B cell (primary cell): ENCODE measurements around the gene CTIF. TPM values are rescaled to one million over a fixed set of nuclear protein-coding genes. Genes with fewer than 3 reads are reported as not detected.
A peak's percentile ranks its signal among the peaks of the same experiment; 100 is the strongest.

Experiments used
- ATAC-seq: fragments of 200-7000 bp; cut with Tn5 transposase; one replicate; pipeline ENCODE4 v1.10.0; 2021; ENCODE audit warnings: low read depth, mild to moderate bottlenecking, moderate number of reproducible peaks, moderate library complexity
- CTCF ChIA-PET: fragments of 350-600 bp; sonication (Branson Sonifier 250); formaldehyde crosslinking; loops from one replicate; lab custom pipeline; 2021; ENCODE audit warnings: antibody characterized with exemption, inconsistent platforms; lab: Charles Lee
- POLR2A ChIA-PET: fragments of 350-600 bp; sonication (Branson Sonifier 250); formaldehyde crosslinking; loops from one replicate; lab custom pipeline; 2021; ENCODE audit warnings: antibody characterized with exemption; lab: Charles Lee
- DNase-seq: peaks from one replicate; pipeline ENCODE4 v3.0.0; 2013
- H2AFZ ChIP-seq: 2 replicates; pipeline ENCODE4 v1.6.1; 2012; ENCODE audit warnings: mild to moderate bottlenecking, low read depth, low read length; ENCODE audit not compliant: insufficient read depth, poor library complexity, severe bottlenecking
- H3K27ac ChIP-seq, 2 donors: 1 replicate in 1 of 2; 2 replicates in 1 of 2; pipeline ENCODE4 v1.5.1; 2012 to 2013; ENCODE audit warnings: low read length in 2 of 2, mild to moderate bottlenecking in 2 of 2, moderate library complexity in 1 of 2
- H3K27me3 ChIP-seq, 4 experiments: fragments of 200-600 bp in 1 of 4; sonication (generic) in 1 of 4; replicated peaks in 1 of 4; 1 replicate in 2 of 4; 2 replicates in 2 of 4; pipeline versions ENCODE4 v1.6.1 to v1.7.0; 2013 to 2016; ENCODE audit warnings: low read length in 3 of 4, mild to moderate bottlenecking in 2 of 4, mixed read lengths in 1 of 4, moderate library complexity in 1 of 4; ENCODE audit not compliant: insufficient read depth in 4 of 4, control insufficient read depth in 3 of 4; ENCODE audit errors: control extremely low read depth in 1 of 4
- H3K36me3 ChIP-seq, 2 experiments: replicated peaks in 1 of 2; 1 replicate in 1 of 2; 2 replicates in 1 of 2; pipeline versions ENCODE4 v1.6.1 to v1.7.1; 2013; ENCODE audit warnings: low read length in 1 of 2; ENCODE audit not compliant: insufficient read depth in 2 of 2, control insufficient read depth in 1 of 2; ENCODE audit errors: control extremely low read depth in 1 of 2, extremely low read depth in 1 of 2
- H3K4me1 ChIP-seq, 2 donors: fragments of 200-600 bp in 1 of 2; sonication (generic) in 1 of 2; 1 replicate in 1 of 2; 2 replicates in 1 of 2; pipeline versions ENCODE4 v1.5.1 to v1.6.1; 2013 to 2017; ENCODE audit warnings: low read length in 2 of 2; ENCODE audit not compliant: control insufficient read depth in 2 of 2, insufficient read depth in 2 of 2
- H3K4me2 ChIP-seq: replicated peaks from 2 replicates; pipeline ENCODE3; 2012; ENCODE audit warnings: mild to moderate bottlenecking, low read depth, low read length; ENCODE audit not compliant: poor library complexity, severe bottlenecking
- H3K4me3 ChIP-seq, 5 experiments: fragments of 200-600 bp in 1 of 5; sonication (generic) in 1 of 5; 1 replicate in 3 of 5; 2 replicates in 2 of 5; pipeline versions ENCODE4 v1.5.1 to v1.7.0; 2011 to 2016; ENCODE audit warnings: low read length in 4 of 5, mild to moderate bottlenecking in 4 of 5, low read depth in 2 of 5, control low read depth in 1 of 5, moderate library complexity in 1 of 5; ENCODE audit not compliant: insufficient read depth in 1 of 5; ENCODE audit errors: control extremely low read depth in 1 of 5, extremely low read depth in 1 of 5
- H3K79me2 ChIP-seq: fragments of 200-600 bp; sonication (generic); one replicate; pipeline ENCODE4 v1.6.0; 2016; ENCODE audit warnings: low read length; ENCODE audit not compliant: control insufficient read depth, insufficient read depth
- H3K9ac ChIP-seq: fragments of 200-600 bp; sonication (generic); 2 replicates; pipeline ENCODE4 v1.6.1; 2017; ENCODE audit warnings: mild to moderate bottlenecking, low read length, moderate library complexity
- H3K9me3 ChIP-seq, 3 donors: one replicate each; pipeline versions ENCODE4 v1.6.1 to v1.7.1; 2013; ENCODE audit warnings: low read length in 2 of 3; ENCODE audit not compliant: control insufficient read depth in 2 of 3, insufficient read depth in 1 of 3; ENCODE audit errors: control extremely low read depth in 1 of 3
- H4K20me1 ChIP-seq: 2 replicates; pipeline ENCODE4 v1.6.0; 2012; ENCODE audit warnings: mild to moderate bottlenecking, low read length; ENCODE audit not compliant: insufficient read depth, control insufficient read depth, poor library complexity, severe bottlenecking
- H3K27ac Mint-ChIP-seq: one replicate; pipeline ENCODE4 v1.8.0; 2021; ENCODE audit warnings: mixed read lengths
- H3K27me3 Mint-ChIP-seq: one replicate; pipeline ENCODE4 v1.8.0; 2021; ENCODE audit warnings: mixed read lengths
- H3K4me1 Mint-ChIP-seq: one replicate; pipeline ENCODE4 v1.8.0; 2021; ENCODE audit warnings: mixed read lengths
- H3K4me3 Mint-ChIP-seq: one replicate; pipeline ENCODE4 v1.8.0; 2021; ENCODE audit warnings: mixed read lengths
- H3K9me3 Mint-ChIP-seq: one replicate; pipeline ENCODE4 v1.8.0; 2022; ENCODE audit warnings: mixed read lengths; ENCODE audit not compliant: insufficient read depth
- CTCF ChIP-seq: fragments of 200-600 bp; IDR thresholded peaks from one replicate; pipeline ENCODE4 v1.8.0; 2022; ENCODE audit warnings: antibody characterized with exemption, mild to moderate bottlenecking
- EZH2 ChIP-seq: IDR thresholded peaks from 2 replicates; pipeline ENCODE4 v1.6.1; 2012; ENCODE audit warnings: borderline replicate concordance, low read depth, mild to moderate bottlenecking, moderate library complexity, low read length; ENCODE audit not compliant: insufficient read depth, poor library complexity, severe bottlenecking
- WGBS: methylation state at CpG from one replicate; pipeline ENCODE4 v1.1.5; 2013; ENCODE audit warnings: missing lambda C conversion rate; ENCODE audit not compliant: insufficient coverage; 5-methylcytosine and 5-hydroxymethylcytosine counted together
- intact Hi-C: fragments of 100-400 bp; cut with micrococcal nuclease; formaldehyde crosslinking; loops from one replicate; pipeline ENCODE4 v1.10.0; 2022
- polyA plus RNA-seq: library from polyadenylated mRNA; depleted of rRNA; stranded (reverse); fragments of >200 nt; gene quantifications from 2 replicates; pipeline ENCODE4 v1.2.3, GENCODE V29; 2012
- total RNA-seq, 2 donors: library from RNA; stranded (reverse); fragments of 120-200 nt in 1 of 2; gene quantifications; 1 replicate in 1 of 2; 2 replicates in 1 of 2; pipeline versions ENCODE4 v1.2.3 to v1.2.4, GENCODE V29; 2013 to 2022

The CTIF gene
- total and polyA plus RNA-seq, 2 donors (not counting 1 experiment from before 2014, with no cell fraction given): 3.6 to 16.2 TPM

DNA sequence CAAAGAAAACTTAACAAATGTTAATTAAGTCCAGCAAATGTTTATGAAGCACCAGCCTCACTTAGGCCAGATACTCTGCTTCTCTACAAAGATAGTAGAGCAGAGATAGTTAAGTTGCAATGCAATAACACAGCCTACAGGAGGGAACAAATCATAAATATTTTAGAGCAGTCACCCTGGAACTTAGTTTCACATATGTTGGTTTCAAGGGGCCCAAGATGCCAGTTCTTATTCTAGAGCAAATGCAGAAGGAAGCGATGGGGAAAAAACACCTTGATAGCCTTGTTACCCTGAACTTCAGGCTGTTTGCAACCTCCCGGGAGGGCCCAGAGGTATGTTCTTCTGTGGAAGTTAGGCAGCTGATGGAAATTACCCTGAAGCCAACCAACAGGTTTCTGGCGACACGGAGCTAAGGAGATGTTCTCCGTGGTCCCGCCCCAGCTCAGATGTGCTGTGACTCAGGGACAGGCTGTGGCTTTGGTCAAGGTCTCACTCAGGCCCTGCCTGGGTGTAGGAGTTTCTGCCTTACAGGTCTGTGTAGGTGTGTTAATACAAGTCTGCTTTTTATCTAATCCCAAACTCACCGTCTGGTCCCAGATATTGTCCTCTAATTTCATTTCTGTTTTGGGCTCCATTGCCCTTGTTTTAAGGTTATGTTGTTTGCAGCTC lies 3.8 kb downstream of the CTIF start:
- ATAC-seq (no peak), DNase-seq (no peak)
- Histone ChIP-seq H3K9me3 (peaks cover 0 to 6% (median 0%) of the 10 kb centered on the region in 3 donors), H3K79me2 (no peaks in the 10 kb centered on the region), H3K4me3 (no peak overlapping the region), H2AFZ (no peak overlapping the region), H3K4me2 (no peak overlapping the region), H3K36me3 (no peaks in the 10 kb centered on the region), H3K9ac (no peak overlapping the region), H4K20me1 (no peaks in the 10 kb centered on the region), H3K4me1 (peaks cover 6 to 9% of the 10 kb centered on the region in 2 donors), H3K27ac (no peak overlapping the region), H3K27me3 (peaks cover 0 to 11% (median 5%) of the 10 kb centered on the region in 4 experiments)
- Mint-ChIP-seq H3K27ac (no peak overlapping the region), H3K9me3 (no peaks in the 10 kb centered on the region), H3K4me3 (peak overlapping the region; percentile 81), H3K4me1 (peaks cover 8% of the 10 kb centered on the region), H3K27me3 (peaks cover 18% of the 10 kb centered on the region)
- TF ChIP-seq EZH2 (no peak), CTCF (no peak)
- intact Hi-C loops: no loop called here
- POLR2A ChIA-PET: no interaction called here
- WGBS: 96% methylated on average over 7 of the region's 7 CpGs
- CTCF ChIA-PET: no interaction called here

GRCh38 chr18:48543228-48543627 lies 4.4 kb downstream of the CTIF start:
- H3K27me3 Mint-ChIP-seq: peaks cover 18% of the 10 kb centered on the region
- no peaks in the 10 kb centered on the region for H3K79me2 ChIP-seq
- H3K9me3 Mint-ChIP-seq: no peaks in the 10 kb centered on the region
- DNase-seq (no peak), ATAC-seq (no peak)
- ChIA-PET POLR2A (no interaction called here), CTCF (no interaction called here)
- no peak overlapping the region for H2AFZ ChIP-seq
- no peaks in the 10 kb centered on the region for H3K36me3 ChIP-seq
- peaks cover 6 to 8% of the 10 kb centered on the region in 2 donors for H3K4me1 ChIP-seq
- H3K27me3 ChIP-seq: peaks cover 0 to 11% (median 5%) of the 10 kb centered on the region in 4 experiments
- no peak overlapping the region for H3K9ac ChIP-seq
- H3K4me1 Mint-ChIP-seq: peaks cover 8% of the 10 kb centered on the region
- 47% methylated on average over 8 of the region's 8 CpGs for WGBS
- intact Hi-C loops: no loop called here
- no peak overlapping the region for H3K4me3 ChIP-seq
- no peak overlapping the region for H3K27ac ChIP-seq
- peaks cover 0 to 6% (median 0%) of the 10 kb centered on the region in 3 donors for H3K9me3 ChIP-seq
- H3K27ac Mint-ChIP-seq: no peak overlapping the region
- H3K4me2 ChIP-seq: no peak overlapping the region
- no peaks in the 10 kb centered on the region for H4K20me1 ChIP-seq
- TF ChIP-seq EZH2 (no peak), CTCF (no peak)
- no peak overlapping the region for H3K4me3 Mint-ChIP-seq
